Measurements from ENCODE around the gene CHST3.
"Not testable (repeated sequence)": the region's sequence is repeated elsewhere in the genome, so short reads cannot be mapped to it uniquely, and the experiment has no call there.

The CHST3 gene

GRCh38 chr10:71961831-71962230 lies 2.4 kb upstream of the CHST3 start:
- no peak for TF ChIP-seq CTCF (IDR thresholded peaks at IDR 0.05; ENCODE audit: control insufficient read depth, insufficient read depth, low read depth, low read length, missing control alignments)

GRCh38 chr10:71962901-71963300 lies 1.3 kb upstream of the CHST3 start:
- no peak for TF ChIP-seq CTCF (IDR thresholded peaks at IDR 0.05; ENCODE audit: control insufficient read depth, insufficient read depth, low read depth, low read length, missing control alignments)

More at GRCh38 chr10:71961831-71962230, 2.4 kb upstream of the CHST3 start:
- no peak overlapping the region for H3K4me3 ChIP-seq (ENCODE audit: control insufficient read depth, low read depth, low read length)
- DNase-seq (ENCODE audit: low read depth), result no peak

GRCh38 chr10:71963351-71964097 lies 671 bp upstream of the CHST3 start:
- TF ChIP-seq CTCF (IDR thresholded peaks at IDR 0.05; ENCODE audit: control insufficient read depth, insufficient read depth, low read depth, low read length, missing control alignments), result no peak
- peak overlapping the region; percentile 70 for H3K4me3 ChIP-seq (ENCODE audit: control insufficient read depth, low read depth, low read length)
- DNase-seq (ENCODE audit: low read depth), result no peak

More at GRCh38 chr10:71962901-71963300, 1.3 kb upstream of the CHST3 start:
- no peak for DNase-seq (ENCODE audit: low read depth)
- H3K4me3 ChIP-seq (ENCODE audit: control insufficient read depth, low read depth, low read length), result no peak overlapping the region

- H3K4me3 ChIP-seq (ENCODE audit: control insufficient read depth, low read depth, low read length), result peak overlapping the region; percentile 70
- TF ChIP-seq CTCF (IDR thresholded peaks at IDR 0.05; ENCODE audit: control insufficient read depth, insufficient read depth, low read depth, low read length, missing control alignments), result no peak
- no peak for DNase-seq (ENCODE audit: low read depth)
Observed at GRCh38 chr10:71964743-71965515, 734 bp downstream of the CHST3 start.

GRCh38 chr10:71965623-71966022 lies 1.4 kb downstream of the CHST3 start:
- no peak for TF ChIP-seq CTCF (IDR thresholded peaks at IDR 0.05; ENCODE audit: control insufficient read depth, insufficient read depth, low read depth, low read length, missing control alignments)
- peak overlapping the region; percentile 70 for H3K4me3 ChIP-seq (ENCODE audit: control insufficient read depth, low read depth, low read length)
- DNase-seq (ENCODE audit: low read depth), result no peak

- peak overlapping the region; percentile 70 for H3K4me3 ChIP-seq (ENCODE audit: control insufficient read depth, low read depth, low read length)
- DNase-seq (ENCODE audit: low read depth), result no peak
- TF ChIP-seq CTCF (IDR thresholded peaks at IDR 0.05; ENCODE audit: control insufficient read depth, insufficient read depth, low read depth, low read length, missing control alignments), result no peak
Observed at GRCh38 chr10:71966046-71967004, 2.1 kb downstream of the CHST3 start.

- DNase-seq (ENCODE audit: low read depth); H3K4me3 ChIP-seq (ENCODE audit: control insufficient read depth, low read depth, low read length): not testable (repeated sequence)
Observed at GRCh38 chr10:71967958-71968357, 3.8 kb downstream of the CHST3 start.

All from AG09309 (cell line).